ENCODE data around the gene HSPB1. TPM values are rescaled to one million over a fixed set of nuclear protein-coding genes. Genes with fewer than 3 reads are reported as not detected.
A peak's percentile ranks its signal among the peaks of the same experiment; 100 is the strongest.

The HSPB1 gene
- total RNA-seq, 1 experiment from 2014 or later = 202 TPM

GRCh38 chr7:76336094-76336493 is 33.6 kb downstream of the HSPB1 start (continued):
- no peak for TF ChIP-seq FOXP4 (CRISPR knock-in tag; IDR thresholded peaks at IDR 0.05)
- TF ChIP-seq ESRRA (CRISPR knock-in tag; IDR thresholded peaks at IDR 0.05; ENCODE audit: borderline replicate concordance) = no peak
- no peak for TF ChIP-seq FOXP1 (CRISPR knock-in tag; IDR thresholded peaks at IDR 0.05; ENCODE audit: borderline replicate concordance)
- no peak for TF ChIP-seq ZNF425 (CRISPR knock-in tag; conservative IDR thresholded peaks at IDR 0.05)
- no peak for TF ChIP-seq FOXK1 (CRISPR knock-in tag; IDR thresholded peaks at IDR 0.05)
- TF ChIP-seq JAZF1 (CRISPR knock-in tag; IDR thresholded peaks at IDR 0.05) = no peak
- TF ChIP-seq, protein P1, sequence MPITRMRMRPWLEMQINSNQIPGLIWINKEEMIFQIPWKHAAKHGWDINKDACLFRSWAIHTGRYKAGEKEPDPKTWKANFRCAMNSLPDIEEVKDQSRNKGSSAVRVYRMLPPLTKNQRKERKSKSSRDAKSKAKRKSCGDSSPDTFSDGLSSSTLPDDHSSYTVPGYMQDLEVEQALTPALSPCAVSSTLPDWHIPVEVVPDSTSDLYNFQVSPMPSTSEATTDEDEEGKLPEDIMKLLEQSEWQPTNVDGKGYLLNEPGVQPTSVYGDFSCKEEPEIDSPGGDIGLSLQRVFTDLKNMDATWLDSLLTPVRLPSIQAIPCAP (CRISPR knock-in tag; IDR thresholded peaks at IDR 0.05) = no peak
- TF ChIP-seq OVOL2 (CRISPR knock-in tag; IDR thresholded peaks at IDR 0.05; ENCODE audit: borderline replicate concordance) = no peak

- TF ChIP-seq HMGXB4 (CRISPR knock-in tag; IDR thresholded peaks at IDR 0.05) (no peak), ESRRA (CRISPR knock-in tag; IDR thresholded peaks at IDR 0.05; ENCODE audit: borderline replicate concordance) (no peak), NR2C2 (CRISPR knock-in tag; IDR thresholded peaks at IDR 0.05) (no peak), HMGA2 (CRISPR knock-in tag; IDR thresholded peaks at IDR 0.05) (no peak), SMAD4 (CRISPR knock-in tag; IDR thresholded peaks at IDR 0.05) (no peak), RELA (CRISPR knock-in tag; IDR thresholded peaks at IDR 0.05; ENCODE audit: borderline replicate concordance) (no peak)
- TF ChIP-seq, protein P2, sequence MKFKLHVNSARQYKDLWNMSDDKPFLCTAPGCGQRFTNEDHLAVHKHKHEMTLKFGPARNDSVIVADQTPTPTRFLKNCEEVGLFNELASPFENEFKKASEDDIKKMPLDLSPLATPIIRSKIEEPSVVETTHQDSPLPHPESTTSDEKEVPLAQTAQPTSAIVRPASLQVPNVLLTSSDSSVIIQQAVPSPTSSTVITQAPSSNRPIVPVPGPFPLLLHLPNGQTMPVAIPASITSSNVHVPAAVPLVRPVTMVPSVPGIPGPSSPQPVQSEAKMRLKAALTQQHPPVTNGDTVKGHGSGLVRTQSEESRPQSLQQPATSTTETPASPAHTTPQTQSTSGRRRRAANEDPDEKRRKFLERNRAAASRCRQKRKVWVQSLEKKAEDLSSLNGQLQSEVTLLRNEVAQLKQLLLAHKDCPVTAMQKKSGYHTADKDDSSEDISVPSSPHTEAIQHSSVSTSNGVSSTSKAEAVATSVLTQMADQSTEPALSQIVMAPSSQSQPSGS (CRISPR knock-in tag; IDR thresholded peaks at IDR 0.05; ENCODE audit: borderline replicate concordance, low read depth) = no peak
- TF ChIP-seq, protein P3, sequence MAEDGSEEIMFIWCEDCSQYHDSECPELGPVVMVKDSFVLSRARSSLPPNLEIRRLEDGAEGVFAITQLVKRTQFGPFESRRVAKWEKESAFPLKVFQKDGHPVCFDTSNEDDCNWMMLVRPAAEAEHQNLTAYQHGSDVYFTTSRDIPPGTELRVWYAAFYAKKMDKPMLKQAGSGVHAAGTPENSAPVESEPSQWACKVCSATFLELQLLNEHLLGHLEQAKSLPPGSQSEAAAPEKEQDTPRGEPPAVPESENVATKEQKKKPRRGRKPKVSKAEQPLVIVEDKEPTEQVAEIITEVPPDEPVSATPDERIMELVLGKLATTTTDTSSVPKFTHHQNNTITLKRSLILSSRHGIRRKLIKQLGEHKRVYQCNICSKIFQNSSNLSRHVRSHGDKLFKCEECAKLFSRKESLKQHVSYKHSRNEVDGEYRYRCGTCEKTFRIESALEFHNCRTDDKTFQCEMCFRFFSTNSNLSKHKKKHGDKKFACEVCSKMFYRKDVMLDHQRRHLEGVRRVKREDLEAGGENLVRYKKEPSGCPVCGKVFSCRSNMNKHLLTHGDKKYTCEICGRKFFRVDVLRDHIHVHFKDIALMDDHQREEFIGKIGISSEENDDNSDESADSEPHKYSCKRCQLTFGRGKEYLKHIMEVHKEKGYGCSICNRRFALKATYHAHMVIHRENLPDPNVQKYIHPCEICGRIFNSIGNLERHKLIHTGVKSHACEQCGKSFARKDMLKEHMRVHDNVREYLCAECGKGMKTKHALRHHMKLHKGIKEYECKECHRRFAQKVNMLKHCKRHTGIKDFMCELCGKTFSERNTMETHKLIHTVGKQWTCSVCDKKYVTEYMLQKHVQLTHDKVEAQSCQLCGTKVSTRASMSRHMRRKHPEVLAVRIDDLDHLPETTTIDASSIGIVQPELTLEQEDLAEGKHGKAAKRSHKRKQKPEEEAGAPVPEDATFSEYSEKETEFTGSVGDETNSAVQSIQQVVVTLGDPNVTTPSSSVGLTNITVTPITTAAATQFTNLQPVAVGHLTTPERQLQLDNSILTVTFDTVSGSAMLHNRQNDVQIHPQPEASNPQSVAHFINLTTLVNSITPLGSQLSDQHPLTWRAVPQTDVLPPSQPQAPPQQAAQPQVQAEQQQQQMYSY (CRISPR knock-in tag; IDR thresholded peaks at IDR 0.05) = no peak
- no peak overlapping the region for H3K4me3 Mint-ChIP-seq
- H3K4me1 Mint-ChIP-seq = peaks cover 46% of the 10 kb centered on the region
- POLR2A ChIA-PET = no interaction called here
- peaks cover 48% of the 10 kb centered on the region for H3K36me3 Mint-ChIP-seq
- H3K27me3 Mint-ChIP-seq (ENCODE audit: low read depth) = no peaks in the 10 kb centered on the region
- no peaks in the 10 kb centered on the region for H3K9me3 Mint-ChIP-seq
- CTCF ChIA-PET = interaction anchor here (1.5 kb wide), 1 partner anchor 23 kb away, joined by 4 read pairs; no protein-coding TSS in a partner anchor
- ATAC-seq = no peak
- H3K27ac Mint-ChIP-seq = peak overlapping the region; percentile 91
- no peak for DNase-seq (ENCODE audit: low spot score)
Observed at GRCh38 chr7:76337147-76337546, 34.7 kb downstream of the HSPB1 start.

Measured in WTC11 (cell line).